GM23248 (cell line): ENCODE data around the gene FSTL4.

Experiments used
- EZH2 ChIP-seq: fragments of 200-600 bp; sonication (generic); IDR thresholded peaks from 2 replicates; pipeline ENCODE4 v1.6.1; 2018; ENCODE audit warnings: antibody characterized with exemption, mild to moderate bottlenecking; ENCODE audit not compliant: insufficient read depth, poor library complexity, severe bottlenecking
- EZH2phosphoT487 ChIP-seq: fragments of 200-600 bp; sonication (generic); IDR thresholded peaks from 2 replicates; pipeline ENCODE4 v1.6.1; 2018; ENCODE audit warnings: antibody characterized with exemption, moderate library complexity, mild to moderate bottlenecking, low read depth; ENCODE audit not compliant: insufficient read depth

GRCh38 chr5:133554279-133554678 is 58.1 kb downstream of the FSTL4 start:
- TF ChIP-seq EZH2 (no peak), EZH2phosphoT487 (no peak)
